Stimulated activated CD8-positive, alpha-beta memory T cell treated with anti-CD3 and anti-CD28 coated beads, Interleukin-12 subunit alpha, Interleukin-12 subunit beta, amount 100 ng/mL, for 4 hours (primary cell): ENCODE results near the gene NTNG2.

ENCODE experiments used
- DNase-seq: peaks from one replicate; pipeline ENCODE4 v3.0.0-alpha.2; 2020; ENCODE audit warnings: low read depth

The NTNG2 gene

GRCh38 chr9:132146575-132146974 lies 15.3 kb upstream of the NTNG2 start:
- DNase-seq = no peak

- no peak for DNase-seq
These were observed 14.5 kb upstream of the NTNG2 start for GRCh38 chr9:132147331-132147730.

- no peak for DNase-seq
These were observed 14.0 kb upstream of the NTNG2 start for GRCh38 chr9:132147839-132148238.

GRCh38 chr9:132150256-132150655 lies 11.6 kb upstream of the NTNG2 start:
- DNase-seq = no peak

- no peak for DNase-seq
These were observed 10.7 kb upstream of the NTNG2 start for GRCh38 chr9:132151118-132151517.

- no peak for DNase-seq
These were observed 9.6 kb upstream of the NTNG2 start for GRCh38 chr9:132152231-132152630.

- no peak for DNase-seq
These were observed 6.8 kb upstream of the NTNG2 start for GRCh38 chr9:132154863-132155567.

GRCh38 chr9:132155568-132155895 lies 6.3 kb upstream of the NTNG2 start:
- DNase-seq = no peak

- DNase-seq = no peak
These were observed 5.6 kb upstream of the NTNG2 start for GRCh38 chr9:132156262-132156661.

GRCh38 chr9:132157347-132158116 lies 4.3 kb upstream of the NTNG2 start:
- DNase-seq = no peak

- peak; percentile 47 for DNase-seq
These were observed 786 bp upstream of the NTNG2 start for GRCh38 chr9:132160802-132161742.

GRCh38 chr9:132162764-132163456 lies 1.1 kb downstream of the NTNG2 start:
- no peak for DNase-seq

- DNase-seq = no peak
These were observed 1.6 kb downstream of the NTNG2 start for GRCh38 chr9:132163457-132163875.

GRCh38 chr9:132163876-132164603 lies 2.2 kb downstream of the NTNG2 start:
- no peak for DNase-seq

GRCh38 chr9:132164604-132165362 lies 2.9 kb downstream of the NTNG2 start:
- no peak for DNase-seq

- DNase-seq = no peak
These were observed 4.7 kb downstream of the NTNG2 start for GRCh38 chr9:132166599-132166998.

GRCh38 chr9:132167192-132167591 lies 5.3 kb downstream of the NTNG2 start:
- no peak for DNase-seq

GRCh38 chr9:132168347-132168746 lies 6.5 kb downstream of the NTNG2 start:
- no peak for DNase-seq

GRCh38 chr9:132168851-132169250 lies 7.0 kb downstream of the NTNG2 start:
- DNase-seq = no peak

GRCh38 chr9:132169672-132170392 lies 8.0 kb downstream of the NTNG2 start:
- no peak for DNase-seq
